ENCODE results near the gene RBAK.

GRCh38 chr7:5005066-5005465 is 40.6 kb upstream of the RBAK start:
- TF ChIP-seq, protein P1, sequence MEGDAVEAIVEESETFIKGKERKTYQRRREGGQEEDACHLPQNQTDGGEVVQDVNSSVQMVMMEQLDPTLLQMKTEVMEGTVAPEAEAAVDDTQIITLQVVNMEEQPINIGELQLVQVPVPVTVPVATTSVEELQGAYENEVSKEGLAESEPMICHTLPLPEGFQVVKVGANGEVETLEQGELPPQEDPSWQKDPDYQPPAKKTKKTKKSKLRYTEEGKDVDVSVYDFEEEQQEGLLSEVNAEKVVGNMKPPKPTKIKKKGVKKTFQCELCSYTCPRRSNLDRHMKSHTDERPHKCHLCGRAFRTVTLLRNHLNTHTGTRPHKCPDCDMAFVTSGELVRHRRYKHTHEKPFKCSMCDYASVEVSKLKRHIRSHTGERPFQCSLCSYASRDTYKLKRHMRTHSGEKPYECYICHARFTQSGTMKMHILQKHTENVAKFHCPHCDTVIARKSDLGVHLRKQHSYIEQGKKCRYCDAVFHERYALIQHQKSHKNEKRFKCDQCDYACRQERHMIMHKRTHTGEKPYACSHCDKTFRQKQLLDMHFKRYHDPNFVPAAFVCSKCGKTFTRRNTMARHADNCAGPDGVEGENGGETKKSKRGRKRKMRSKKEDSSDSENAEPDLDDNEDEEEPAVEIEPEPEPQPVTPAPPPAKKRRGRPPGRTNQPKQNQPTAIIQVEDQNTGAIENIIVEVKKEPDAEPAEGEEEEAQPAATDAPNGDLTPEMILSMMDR (IDR thresholded peaks at IDR 0.05; ENCODE audit: low read depth, low read length), result no peak
- TF ChIP-seq POLR2A (IDR thresholded peaks at IDR 0.05; ENCODE audit: extremely low read depth, insufficient read length), result no peak

All from NB4 (cell line).